Stimulated activated CD8-positive, alpha-beta memory T cell treated with anti-CD3 and anti-CD28 coated beads, Interleukin-12 subunit alpha, Interleukin-12 subunit beta, amount 100 ng/mL, for 1 hour (primary cell): ENCODE results near the gene TBR1.

Experiments
- DNase-seq: peaks from one replicate; pipeline ENCODE4 v3.0.0-alpha.2; 2020; ENCODE audit warnings: low read depth

The TBR1 gene

DNA sequence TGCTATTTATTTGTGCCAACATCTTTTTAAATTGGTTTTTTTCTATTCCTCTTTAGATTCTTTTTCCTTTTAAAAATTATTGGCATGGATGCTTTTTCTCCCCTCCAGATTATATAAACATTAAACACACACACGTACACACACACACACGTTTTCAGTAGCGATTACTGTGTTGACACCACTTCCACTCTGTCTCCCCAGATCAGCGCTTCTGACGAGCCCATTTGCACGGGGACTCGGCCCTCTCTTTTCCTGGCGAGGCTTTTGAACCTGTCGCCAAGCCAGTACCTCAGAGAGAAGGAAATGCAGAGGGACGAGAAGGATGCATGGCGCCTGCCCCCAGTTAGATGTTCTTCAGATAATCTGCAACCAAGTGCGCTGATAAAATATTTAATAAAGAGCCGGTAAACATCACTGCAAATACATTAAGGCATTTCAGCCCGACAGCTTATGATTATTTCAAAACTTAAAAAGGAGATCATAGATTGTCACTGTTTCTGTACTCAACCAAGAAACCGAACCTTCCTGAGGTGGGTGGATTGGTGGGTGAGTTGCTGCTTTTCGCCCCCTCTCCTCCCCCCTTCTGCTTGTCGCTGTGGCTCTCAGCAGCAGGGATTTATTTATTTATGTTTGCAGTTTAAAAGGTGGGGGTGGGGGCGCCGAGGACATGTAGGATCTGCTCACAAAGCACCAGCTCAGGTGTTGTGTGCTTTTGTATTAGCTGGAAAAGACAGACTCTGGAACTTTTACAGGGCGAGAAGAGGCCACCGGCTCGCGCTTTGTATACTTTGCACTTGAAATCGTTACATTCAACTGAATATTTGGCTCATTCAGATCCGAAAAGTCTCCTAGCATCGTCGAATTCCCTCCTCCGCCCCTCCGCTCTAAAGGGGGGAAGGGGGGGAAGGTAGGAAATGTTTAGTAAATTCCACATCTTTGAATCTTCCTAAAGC, 787 bp upstream of the TBR1 start:
- no peak for DNase-seq

DNA sequence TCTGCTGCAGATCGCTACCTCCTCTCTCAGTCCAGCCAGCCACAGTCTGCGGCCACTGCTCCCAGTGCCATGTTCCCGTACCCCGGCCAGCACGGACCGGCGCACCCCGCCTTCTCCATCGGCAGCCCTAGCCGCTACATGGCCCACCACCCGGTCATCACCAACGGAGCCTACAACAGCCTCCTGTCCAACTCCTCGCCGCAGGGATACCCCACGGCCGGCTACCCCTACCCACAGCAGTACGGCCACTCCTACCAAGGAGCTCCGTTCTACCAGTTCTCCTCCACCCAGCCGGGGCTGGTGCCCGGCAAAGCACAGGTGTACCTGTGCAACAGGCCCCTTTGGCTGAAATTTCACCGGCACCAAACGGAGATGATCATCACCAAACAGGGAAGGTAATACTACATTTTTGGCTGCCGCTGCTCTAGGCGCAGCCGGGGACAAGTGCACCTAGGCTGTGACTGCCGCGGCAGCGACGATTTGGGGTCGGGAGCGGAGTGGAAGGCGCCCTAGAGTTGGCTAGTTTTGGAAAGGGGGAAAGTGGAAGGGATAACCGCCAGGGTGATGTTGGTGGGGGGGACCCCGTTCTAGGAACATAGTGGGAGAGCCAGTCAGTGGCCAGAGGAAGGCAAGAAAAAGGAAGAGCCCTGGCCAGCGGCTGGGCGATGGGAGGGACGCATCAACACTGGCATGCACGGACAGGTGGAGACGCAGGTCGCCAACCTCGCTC, 776 bp downstream of the TBR1 start:
- no peak for DNase-seq

DNA sequence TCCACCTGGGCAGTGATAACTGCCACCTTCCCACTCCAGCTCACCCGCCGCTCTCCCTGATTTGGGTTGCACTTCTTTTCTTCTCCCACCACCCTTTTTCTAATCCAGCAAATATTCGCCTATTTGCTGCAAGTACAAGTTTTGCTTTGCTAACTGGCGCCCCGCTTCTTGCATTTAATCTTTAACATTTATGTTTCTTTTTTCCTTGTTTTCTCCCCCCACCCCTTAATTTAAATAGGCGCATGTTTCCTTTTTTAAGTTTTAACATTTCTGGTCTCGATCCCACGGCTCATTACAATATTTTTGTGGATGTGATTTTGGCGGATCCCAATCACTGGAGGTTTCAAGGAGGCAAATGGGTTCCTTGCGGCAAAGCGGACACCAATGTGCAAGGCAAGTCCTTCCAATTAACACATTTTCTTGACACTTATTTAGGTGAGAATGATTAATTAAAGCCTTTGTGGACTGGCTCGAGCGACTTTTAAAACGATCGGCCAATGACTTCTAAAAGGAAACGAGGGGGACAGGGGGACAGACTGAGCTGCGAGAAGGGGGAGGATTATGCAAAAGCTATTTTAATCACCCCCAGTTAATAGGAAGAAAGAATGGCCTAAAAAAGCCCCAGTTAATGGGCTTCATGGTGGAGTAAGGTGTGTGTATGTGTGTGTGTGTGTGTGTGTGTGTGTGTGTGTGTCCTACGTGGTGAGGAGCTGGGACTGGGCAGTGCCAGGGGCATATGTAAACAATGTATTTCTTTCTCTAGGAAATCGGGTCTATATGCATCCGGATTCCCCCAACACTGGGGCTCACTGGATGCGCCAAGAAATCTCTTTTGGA, 1.6 kb downstream of the TBR1 start:
- DNase-seq, result no peak

DNA sequence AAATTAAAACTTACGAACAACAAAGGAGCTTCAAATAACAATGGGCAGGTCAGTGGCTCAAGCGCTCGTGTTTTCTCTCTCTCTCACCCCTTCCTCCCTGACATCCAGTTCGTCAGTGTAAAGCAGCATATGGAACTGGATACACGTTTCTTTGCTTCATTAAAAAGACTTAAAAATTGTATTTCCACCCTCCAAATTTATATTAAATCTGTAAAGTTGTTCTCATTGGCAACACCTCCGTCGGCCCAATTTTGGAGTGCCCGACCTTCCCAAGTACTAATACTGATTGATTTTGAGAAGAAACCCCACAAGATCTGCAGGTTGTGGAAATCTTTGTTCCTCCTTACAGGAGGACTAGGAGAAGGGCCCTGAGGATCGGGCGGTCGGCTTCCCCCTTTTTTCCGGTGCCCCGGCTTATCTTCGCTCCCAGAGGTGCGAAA, 2.2 kb downstream of the TBR1 start:
- DNase-seq, result no peak

DNA sequence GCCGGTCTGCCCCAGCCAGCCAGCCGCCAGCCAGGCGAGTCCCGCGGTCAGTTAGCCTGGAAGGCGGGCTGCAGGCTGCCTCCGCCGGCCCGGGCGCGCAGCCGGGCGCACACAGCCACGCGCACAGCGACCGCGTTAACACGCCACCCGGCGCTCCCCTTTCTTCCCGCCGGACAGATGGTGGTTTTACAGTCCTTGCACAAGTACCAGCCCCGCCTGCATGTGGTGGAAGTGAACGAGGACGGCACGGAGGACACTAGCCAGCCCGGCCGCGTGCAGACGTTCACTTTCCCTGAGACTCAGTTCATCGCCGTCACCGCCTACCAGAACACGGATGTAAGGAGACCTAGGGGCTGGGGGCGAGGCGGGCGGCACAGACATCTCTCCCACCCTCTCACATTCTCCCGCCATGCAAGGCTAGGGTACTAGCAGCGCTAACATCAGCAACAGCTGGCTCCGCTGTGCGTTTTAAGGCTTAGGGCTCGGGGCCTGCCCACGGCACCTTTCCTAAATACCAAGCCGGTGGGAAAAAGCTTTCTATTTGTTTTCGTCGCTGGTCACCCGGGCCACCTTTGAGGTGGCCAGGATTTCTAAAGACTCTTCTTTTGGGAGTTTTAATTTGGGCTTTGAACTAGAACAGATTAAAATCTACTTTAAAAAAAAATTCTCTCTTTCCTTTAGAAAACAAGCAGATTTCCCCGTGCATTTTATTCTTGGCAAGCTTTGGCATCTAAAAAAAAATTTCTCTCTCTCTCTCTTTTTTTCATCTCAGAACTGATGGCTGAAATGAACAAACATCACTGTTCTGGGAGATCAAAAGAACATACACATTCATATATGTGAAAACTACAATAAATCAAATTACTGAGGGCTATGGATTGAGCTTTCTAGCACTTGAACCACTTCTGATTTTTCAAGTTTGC, 2.9 kb downstream of the TBR1 start:
- DNase-seq, result no peak

DNA sequence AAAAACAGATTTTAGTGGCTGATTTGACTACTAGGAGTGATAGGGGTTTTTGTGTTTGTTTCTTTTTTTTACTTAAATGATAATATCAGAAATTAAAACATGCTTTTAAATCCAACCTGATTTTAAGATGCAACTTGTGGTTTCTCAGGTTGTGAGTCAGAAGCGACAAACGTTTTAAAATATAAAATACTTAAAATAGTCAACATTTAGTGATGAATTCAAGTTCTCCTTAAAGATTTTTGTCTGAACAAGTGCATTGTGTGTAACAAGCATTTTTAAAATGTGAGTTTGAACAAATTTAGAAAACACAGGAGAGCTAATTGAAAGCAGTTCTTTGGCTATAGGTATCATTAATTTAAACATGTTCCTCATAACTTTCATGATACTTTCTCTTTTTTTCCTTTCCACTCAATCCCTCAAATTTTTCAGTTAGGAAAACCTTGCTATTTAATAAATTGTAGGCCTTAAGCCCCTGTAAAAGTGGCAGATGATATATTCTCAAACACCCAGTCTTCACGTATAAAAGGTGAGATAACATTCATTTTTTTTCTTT, 3.6 kb downstream of the TBR1 start:
- no peak for DNase-seq

DNA sequence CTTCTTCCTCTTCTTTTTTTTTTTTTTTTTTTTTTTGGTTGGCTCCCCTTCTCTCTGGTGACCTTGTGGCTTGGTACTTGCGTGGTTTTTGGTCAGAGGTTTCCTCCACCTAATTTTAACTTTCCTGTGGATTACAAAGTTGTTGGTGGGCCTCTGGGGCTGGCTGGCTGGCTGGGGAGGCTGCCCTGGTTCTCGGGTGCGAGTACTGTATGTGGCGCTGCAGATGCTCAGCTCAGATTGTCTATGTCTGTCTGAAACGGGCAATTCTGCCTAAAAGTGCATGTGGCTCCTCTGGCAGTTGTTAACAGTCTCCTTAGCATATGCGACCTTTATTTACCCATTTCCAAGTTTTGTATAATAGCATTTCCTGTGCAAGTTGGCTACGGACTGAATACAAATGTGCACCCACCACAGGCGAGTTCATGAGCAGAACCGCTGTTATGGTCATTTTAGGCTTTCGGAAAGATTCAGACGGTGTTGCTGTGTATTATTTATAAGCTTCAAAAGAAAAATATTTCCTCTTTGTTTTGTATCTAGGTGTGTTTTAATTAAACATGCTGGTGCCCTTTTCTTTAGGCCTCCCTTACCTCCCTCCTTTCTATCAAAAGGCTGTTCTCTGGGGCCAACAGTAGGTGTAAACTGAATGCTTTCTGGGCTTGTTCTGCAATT, 4.4 kb downstream of the TBR1 start:
- DNase-seq, result no peak

DNA sequence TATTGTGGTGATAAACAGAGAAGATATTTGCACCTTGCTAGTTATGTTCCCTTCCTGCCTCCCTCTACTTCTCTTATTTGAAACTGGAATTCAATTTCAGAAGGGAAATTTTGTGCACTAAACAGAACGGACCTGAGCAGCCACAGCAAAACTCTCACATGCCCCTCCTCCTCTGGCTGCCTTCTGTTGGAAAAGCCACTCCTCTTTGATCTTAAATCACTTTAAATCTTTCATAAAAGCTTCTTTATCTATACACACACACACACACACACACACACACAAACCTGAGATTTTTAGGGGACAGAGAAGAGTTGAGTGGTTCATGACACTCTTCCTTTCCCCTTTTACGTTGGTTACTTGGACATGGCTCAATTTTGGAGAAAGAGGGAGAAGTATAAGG, 5.6 kb downstream of the TBR1 start:
- DNase-seq, result no peak

DNA sequence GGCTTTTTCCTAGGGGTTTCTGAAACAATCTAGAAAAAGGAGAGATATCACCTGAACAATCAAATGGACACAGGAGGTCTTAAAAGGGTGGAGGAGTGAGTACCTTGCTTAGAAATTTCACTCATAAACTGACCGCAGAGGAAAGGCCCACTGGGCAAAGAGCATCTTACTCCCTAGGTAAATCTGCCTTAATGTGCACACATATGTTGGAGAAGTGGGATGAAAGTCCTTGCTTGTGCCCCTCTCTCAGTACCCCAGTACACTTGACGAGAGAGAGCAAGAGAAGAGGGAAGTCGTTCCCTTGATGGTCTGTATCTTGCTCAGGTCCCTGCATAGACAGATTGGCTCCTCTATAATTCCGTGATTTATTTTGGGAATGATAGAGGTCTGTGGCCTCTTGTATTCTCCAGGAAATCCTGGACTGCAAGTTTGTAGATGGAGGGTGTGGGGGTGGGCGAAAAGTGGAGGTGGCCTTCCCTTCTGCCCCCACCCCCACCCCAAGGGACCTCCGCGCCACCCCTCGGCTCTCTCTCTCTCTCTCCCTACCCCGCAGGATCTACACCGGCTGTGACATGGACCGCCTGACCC, 6.8 kb downstream of the TBR1 start:
- no peak for DNase-seq

DNA sequence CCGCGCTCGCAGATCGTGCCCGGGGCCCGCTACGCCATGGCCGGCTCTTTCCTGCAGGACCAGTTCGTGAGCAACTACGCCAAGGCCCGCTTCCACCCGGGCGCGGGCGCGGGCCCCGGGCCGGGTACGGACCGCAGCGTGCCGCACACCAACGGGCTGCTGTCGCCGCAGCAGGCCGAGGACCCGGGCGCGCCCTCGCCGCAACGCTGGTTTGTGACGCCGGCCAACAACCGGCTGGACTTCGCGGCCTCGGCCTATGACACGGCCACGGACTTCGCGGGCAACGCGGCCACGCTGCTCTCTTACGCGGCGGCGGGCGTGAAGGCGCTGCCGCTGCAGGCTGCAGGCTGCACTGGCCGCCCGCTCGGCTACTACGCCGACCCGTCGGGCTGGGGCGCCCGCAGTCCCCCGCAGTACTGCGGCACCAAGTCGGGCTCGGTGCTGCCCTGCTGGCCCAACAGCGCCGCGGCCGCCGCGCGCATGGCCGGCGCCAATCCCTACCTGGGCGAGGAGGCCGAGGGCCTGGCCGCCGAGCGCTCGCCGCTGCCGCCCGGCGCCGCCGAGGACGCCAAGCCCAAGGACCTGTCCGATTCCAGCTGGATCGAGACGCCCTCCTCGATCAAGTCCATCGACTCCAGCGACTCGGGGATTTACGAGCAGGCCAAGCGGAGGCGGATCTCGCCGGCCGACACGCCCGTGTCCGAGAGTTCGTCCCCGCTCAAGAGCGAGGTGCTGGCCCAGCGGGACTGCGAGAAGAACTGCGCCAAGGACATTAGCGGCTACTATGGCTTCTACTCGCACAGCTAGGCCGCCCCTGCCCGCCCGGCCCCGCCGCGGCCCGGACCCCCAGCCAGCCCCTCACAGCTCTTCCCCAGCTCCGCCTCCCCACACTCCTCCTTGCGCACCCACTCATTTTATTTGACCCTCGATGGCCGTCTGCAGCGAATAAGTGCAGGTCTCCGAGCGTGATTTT, 7.6 kb downstream of the TBR1 start:
- no peak for DNase-seq

DNA sequence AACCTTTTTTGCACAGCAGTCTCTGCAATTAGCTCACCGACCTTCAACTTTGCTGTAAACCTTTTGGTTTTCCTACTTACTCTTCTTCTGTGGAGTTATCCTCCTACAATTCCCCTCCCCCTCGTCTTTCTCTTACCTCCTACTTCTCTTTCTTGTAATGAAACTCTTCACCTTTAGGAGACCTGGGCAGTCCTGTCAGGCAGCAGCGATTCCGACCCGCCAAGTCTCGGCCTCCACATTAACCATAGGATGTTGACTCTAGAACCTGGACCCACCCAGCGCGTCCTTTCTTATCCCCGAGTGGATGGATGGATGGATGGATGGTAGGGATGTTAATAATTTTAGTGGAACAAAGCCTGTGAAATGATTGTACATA, 8.3 kb downstream of the TBR1 start:
- no peak for DNase-seq

DNA sequence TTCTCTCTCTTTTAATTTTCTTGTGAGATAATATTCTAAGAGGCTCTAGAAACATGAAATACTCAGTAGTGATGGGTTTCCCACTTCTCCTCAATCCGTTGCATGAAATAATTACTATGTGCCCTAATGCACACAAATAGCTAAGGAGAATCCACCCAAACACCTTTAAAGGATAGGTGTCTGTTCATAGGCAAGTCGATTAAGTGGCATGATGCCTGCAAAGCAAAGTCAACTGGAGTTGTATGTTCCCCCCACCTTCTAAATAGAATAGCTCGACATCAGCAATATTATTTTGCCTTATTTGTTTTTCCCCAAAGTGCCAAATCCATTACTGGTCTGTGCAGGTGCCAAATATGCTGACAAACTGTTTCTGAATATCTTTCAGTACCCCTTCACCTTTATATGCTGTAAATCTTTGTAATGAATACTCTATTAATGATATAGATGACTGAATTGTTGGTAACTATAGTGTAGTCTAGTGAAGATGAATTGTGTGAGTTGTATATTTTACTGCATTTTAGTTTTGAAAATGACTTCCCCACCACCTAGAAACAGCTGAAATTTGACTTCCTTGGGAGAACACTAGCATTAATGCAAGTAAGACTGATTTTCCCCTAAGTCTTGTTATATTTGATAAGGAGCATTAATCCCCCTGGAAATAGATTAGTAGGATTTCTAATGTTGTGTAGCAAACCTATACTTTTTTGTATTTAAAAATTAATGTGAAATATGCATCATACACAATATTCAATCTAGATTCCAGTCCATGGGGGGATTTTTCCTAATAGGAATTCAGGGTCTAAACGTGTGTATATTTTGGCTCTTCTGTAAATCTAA, 9.0 kb downstream of the TBR1 start:
- no peak for DNase-seq

DNA sequence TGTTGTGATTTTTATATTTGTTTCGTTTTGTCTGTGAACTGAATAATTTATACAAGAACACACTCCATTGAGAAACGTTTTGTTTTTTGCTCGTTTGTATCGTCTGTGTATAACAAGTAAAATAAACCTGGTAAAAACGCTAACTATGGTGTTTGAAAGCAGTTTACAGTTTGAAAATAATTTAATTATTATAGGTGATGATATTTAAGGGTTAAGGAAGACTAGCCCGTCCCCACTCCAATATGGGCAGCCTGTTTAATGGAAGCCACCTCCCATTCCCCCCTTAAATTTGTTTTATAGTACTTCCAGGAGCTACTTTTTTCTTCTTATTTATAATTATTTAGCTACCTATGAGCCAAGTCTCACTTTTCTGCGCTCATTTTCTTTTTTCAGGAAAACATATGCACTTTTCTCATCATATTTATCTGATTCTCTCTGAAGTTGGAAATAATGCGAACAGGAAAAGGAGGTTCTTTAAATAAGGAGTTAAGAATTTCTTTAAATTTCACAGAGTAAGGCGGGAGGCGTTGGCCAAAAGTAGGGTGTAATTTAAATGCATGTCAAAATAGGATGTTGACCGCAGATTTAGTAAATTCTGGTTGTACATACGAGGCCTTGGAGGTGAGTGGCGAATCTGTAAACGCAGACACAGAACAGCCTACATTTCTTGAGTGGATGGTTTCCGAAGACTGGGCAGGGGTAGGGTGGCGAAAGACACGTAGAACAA, 9.8 kb downstream of the TBR1 start:
- no peak for DNase-seq

DNA sequence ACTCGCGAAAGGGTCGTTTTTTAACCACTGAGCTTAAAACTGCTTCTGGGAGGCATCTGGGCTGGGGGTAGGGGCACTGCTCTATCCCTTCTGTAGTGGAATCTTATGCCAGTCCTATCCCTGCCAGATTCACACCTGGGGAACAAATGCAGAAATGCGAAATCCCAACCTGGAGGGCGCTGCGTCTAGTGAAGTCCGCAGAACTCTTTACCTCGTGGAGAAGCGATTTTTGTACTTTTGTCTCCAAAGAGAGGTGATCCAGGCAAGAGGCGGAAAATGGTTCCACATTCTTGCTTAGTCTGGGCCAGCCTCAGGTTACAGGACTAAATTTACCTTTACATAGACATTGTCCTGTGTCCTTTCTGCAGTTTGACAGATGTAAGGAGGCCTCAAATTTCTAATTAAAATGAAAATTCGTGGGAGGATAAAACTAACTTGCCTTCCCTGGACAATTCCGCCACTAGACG, 10.4 kb downstream of the TBR1 start:
- DNase-seq, result no peak

DNA sequence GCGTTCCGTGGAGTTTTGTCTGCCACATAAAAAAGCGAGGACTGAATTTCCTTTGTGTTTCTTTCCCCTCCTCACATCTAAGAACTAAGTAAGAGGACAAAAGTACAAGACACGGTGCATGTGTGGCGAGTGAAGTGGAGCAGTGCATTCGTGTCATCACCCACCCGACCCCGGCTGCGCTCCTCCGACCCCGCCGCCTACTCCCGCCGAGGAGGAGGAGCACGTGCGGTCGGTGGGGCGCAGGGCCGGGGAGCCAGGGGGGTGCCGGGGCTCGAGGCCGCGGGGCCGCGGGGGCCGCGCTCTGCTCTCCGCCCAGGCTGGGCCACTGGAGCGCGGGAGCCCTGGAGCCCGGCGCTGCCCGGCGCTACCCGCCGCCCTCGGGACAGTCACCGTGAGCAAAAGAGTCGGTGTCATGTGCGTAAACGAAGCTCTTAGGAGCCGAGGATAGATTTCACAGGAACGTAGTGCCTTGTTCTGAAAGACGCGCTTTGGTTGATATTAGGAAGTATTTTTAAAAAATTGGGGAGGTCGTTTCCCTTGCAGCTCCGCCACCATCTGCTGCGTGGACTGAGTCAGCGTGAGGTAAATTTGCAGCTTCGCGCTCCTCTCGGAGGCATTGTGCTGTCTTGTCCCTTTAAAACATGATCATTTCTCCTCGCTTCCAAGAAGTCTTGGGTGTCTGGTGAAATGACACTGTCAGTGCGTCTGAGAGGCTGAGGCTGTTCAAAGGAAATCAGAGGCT, 11.0 kb downstream of the TBR1 start:
- no peak for DNase-seq
